ENCODE measurements around the gene DOK6. TPM values are rescaled to one million over a fixed set of nuclear protein-coding genes. Genes with fewer than 3 reads are reported as not detected.

DOK6 gene
- total and polyA plus RNA-seq, 10 donors: 0.09 to 2.0 (median 0.40) TPM

GRCh38 chr18:69399253-69399652, 1.4 kb upstream of the DOK6 start:
- Histone ChIP-seq H3K27me3 (replicated peaks in 1 of 7) (peaks cover 0 to 66% (median 20%) of the 10 kb centered on the region in 7 donors), H3K4me3 (no peak overlapping the region), H3K36me3 (no peaks in the 10 kb centered on the region), H3K27ac (no peak overlapping the region), H3K9me3 (no peaks in the 10 kb centered on the region), H3K4me1 (peaks cover 0 to 23% (median 14%) of the 10 kb centered on the region in 6 donors)
- 61 to 78% (median 70%) methylated on average over 3 of the region's 3 CpGs for WGBS, 5 donors
- TF ChIP-seq POLR2A (IDR thresholded peaks at IDR 0.05) (no peak), POLR2AphosphoS5 (IDR thresholded peaks at IDR 0.05) (no peak)
- TF ChIP-seq, protein P1, sequence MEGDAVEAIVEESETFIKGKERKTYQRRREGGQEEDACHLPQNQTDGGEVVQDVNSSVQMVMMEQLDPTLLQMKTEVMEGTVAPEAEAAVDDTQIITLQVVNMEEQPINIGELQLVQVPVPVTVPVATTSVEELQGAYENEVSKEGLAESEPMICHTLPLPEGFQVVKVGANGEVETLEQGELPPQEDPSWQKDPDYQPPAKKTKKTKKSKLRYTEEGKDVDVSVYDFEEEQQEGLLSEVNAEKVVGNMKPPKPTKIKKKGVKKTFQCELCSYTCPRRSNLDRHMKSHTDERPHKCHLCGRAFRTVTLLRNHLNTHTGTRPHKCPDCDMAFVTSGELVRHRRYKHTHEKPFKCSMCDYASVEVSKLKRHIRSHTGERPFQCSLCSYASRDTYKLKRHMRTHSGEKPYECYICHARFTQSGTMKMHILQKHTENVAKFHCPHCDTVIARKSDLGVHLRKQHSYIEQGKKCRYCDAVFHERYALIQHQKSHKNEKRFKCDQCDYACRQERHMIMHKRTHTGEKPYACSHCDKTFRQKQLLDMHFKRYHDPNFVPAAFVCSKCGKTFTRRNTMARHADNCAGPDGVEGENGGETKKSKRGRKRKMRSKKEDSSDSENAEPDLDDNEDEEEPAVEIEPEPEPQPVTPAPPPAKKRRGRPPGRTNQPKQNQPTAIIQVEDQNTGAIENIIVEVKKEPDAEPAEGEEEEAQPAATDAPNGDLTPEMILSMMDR (IDR thresholded peaks at IDR 0.05 in 8 of 11, conservative IDR thresholded peaks at IDR 0.05 in 3 of 11): no peak
- DNase-seq: no peak
- intact Hi-C loops (cut with DNase I; ENCODE audit: low total_unique reads): no loop called here

GRCh38 chr18:69400976-69401225, 213 bp downstream of the DOK6 start:
- no peak for DNase-seq
- H3K27ac ChIP-seq: peak overlapping the region in 1 of 8 donors; percentile 8
- peaks cover 0 to 66% (median 20%) of the 10 kb centered on the region in 7 donors for H3K27me3 ChIP-seq (replicated peaks in 1 of 7)
- peak overlapping the region; percentile 24 to 71 (median 41) for H3K4me3 ChIP-seq
- H3K9me3 ChIP-seq: no peaks in the 10 kb centered on the region
- intact Hi-C loops (cut with DNase I; ENCODE audit: low total_unique reads): no loop called here
- 0 to 2% (median 2%) methylated on average over 3 to 47 of the region's 47 CpGs; no CpG with 5 or more reads in 1 of the 5 donors for WGBS, 5 donors
- TF ChIP-seq POLR2A (IDR thresholded peaks at IDR 0.05): no peak
- peaks cover 0 to 23% (median 14%) of the 10 kb centered on the region in 6 donors for H3K4me1 ChIP-seq
- H3K36me3 ChIP-seq: no peaks in the 10 kb centered on the region

DNA sequence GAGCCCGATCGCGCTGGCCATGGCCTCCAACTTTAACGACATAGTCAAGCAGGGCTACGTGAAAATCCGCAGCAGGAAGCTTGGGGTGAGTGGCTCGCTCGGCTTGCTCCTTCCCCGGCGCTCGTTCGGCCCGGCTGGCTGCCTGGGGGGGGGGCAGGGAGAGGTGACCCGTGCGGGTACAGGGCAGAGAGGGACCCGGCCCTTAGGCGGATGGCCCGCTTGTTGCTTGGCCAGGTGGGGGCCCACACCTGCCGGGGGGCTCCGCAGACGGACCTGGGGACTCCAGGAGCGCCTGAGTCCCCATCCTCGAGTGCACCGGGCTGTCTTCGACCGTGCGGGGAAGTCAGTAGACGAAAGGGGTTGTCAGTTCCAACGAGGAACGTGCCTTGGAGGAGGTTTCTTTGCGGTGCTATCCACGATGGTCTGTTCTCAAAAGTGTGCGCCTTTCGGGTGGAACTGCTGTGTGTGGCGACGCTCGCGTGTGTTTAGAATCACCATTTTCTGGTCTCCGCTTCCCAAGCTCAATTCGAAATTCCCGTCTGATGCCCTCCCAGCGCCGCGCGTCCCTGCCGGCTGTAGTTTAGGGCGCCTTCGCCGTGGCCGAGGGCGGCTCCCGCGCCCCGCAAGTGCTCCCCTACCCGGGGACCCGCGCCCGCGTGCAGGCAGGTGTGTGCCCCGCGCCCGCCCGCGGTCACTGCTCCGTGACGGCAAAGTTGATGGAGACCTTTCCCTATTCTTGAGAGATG, 711 bp downstream of the DOK6 start:
- H3K4me1 ChIP-seq: peaks cover 0 to 23% (median 14%) of the 10 kb centered on the region in 6 donors
- H3K27ac ChIP-seq: peak overlapping the region in 1 of 8 donors; percentile 8
- no peak for TF ChIP-seq POLR2A (IDR thresholded peaks at IDR 0.05)
- TF ChIP-seq, protein P1 (IDR thresholded peaks at IDR 0.05 in 8 of 11, conservative IDR thresholded peaks at IDR 0.05 in 3 of 11): no peak
- no peak for TF ChIP-seq POLR2AphosphoS5 (IDR thresholded peaks at IDR 0.05)
- peak overlapping the region; percentile 24 to 71 (median 41) for H3K4me3 ChIP-seq
- 2 to 8% (median 4%) methylated on average over 41 to 66 of the region's 66 CpGs for WGBS, 5 donors
- H3K27me3 ChIP-seq (replicated peaks in 1 of 7): peaks cover 0 to 62% (median 20%) of the 10 kb centered on the region in 7 donors
- intact Hi-C loops (cut with DNase I; ENCODE audit: low total_unique reads): no loop called here
- H3K9me3 ChIP-seq: no peaks in the 10 kb centered on the region
- no peak for DNase-seq
- H3K36me3 ChIP-seq: no peaks in the 10 kb centered on the region

- Histone ChIP-seq H3K9me3 (no peaks in the 10 kb centered on the region), H3K4me1 (peaks cover 0 to 23% (median 14%) of the 10 kb centered on the region in 6 donors), H3K4me3 (peak overlapping the region in 7 of 8 donors; percentile 32 to 71 (median 46)), H3K36me3 (no peaks in the 10 kb centered on the region), H3K27ac (no peak overlapping the region), H3K27me3 (replicated peaks in 1 of 7) (peaks cover 0 to 58% (median 20%) of the 10 kb centered on the region in 7 donors)
- WGBS, 5 donors: 8 to 16% (median 12%) methylated on average over 19 of the region's 19 CpGs
- TF ChIP-seq, protein P1 (IDR thresholded peaks at IDR 0.05 in 8 of 11, conservative IDR thresholded peaks at IDR 0.05 in 3 of 11): no peak
- TF ChIP-seq POLR2A (IDR thresholded peaks at IDR 0.05): no peak
- TF ChIP-seq POLR2AphosphoS5 (IDR thresholded peaks at IDR 0.05): no peak
- intact Hi-C loops (cut with DNase I; ENCODE audit: low total_unique reads): no loop called here
- DNase-seq: no peak
Observed at GRCh38 chr18:69401972-69402532, 1.4 kb downstream of the DOK6 start.

Measured in spleen (tissue), 11 donors.